C4-2B (cell line): ENCODE results near the gene TM2D3.

Experiments
- ZFX ChIP-seq: fragments of 450-650 bp; IDR thresholded peaks from 2 replicates; pipeline ENCODE4 v1.6.1; 2017
- TF ChIP-seq, protein P1 (sequence below): fragments of 450-650 bp; conservative IDR thresholded peaks from 2 replicates; pipeline ENCODE4 v1.5.1; 2017; ENCODE audit warnings: mild to moderate bottlenecking

GRCh38 chr15:101618851-101619614, 33.1 kb downstream of the TM2D3 start:
- TF ChIP-seq, protein P1, sequence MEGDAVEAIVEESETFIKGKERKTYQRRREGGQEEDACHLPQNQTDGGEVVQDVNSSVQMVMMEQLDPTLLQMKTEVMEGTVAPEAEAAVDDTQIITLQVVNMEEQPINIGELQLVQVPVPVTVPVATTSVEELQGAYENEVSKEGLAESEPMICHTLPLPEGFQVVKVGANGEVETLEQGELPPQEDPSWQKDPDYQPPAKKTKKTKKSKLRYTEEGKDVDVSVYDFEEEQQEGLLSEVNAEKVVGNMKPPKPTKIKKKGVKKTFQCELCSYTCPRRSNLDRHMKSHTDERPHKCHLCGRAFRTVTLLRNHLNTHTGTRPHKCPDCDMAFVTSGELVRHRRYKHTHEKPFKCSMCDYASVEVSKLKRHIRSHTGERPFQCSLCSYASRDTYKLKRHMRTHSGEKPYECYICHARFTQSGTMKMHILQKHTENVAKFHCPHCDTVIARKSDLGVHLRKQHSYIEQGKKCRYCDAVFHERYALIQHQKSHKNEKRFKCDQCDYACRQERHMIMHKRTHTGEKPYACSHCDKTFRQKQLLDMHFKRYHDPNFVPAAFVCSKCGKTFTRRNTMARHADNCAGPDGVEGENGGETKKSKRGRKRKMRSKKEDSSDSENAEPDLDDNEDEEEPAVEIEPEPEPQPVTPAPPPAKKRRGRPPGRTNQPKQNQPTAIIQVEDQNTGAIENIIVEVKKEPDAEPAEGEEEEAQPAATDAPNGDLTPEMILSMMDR, result no peak
- TF ChIP-seq ZFX, result no peak
